ENCODE results near the gene LRP8. TPM values are rescaled to one million over a fixed set of nuclear protein-coding genes. Genes with fewer than 3 reads are reported as not detected.

The LRP8 gene
- total and polyA plus RNA-seq, 2 of the 13 experiments (the other 11 are each of a cell fraction or from before 2014, with no cell fraction given): 17.3 to 17.4 TPM

- TF ChIP-seq ZNF510 (CRISPR knock-in tag; IDR thresholded peaks at IDR 0.05; ENCODE audit: low read depth) (no peak), BORCS8-MEF2B (CRISPR knock-in tag; IDR thresholded peaks at IDR 0.05) (no peak), CC2D1A (CRISPR knock-in tag; IDR thresholded peaks at IDR 0.05) (no peak), TBX2 (CRISPR knock-in tag; IDR thresholded peaks at IDR 0.05; ENCODE audit: borderline replicate concordance) (peak; percentile 19; the same call in 1 of the 2 replicates), MYC (CRISPR knock-in tag; IDR thresholded peaks at IDR 0.05; ENCODE audit: borderline replicate concordance) (peak; percentile 89), LBX2 (CRISPR knock-in tag; IDR thresholded peaks at IDR 0.05; ENCODE audit: borderline replicate concordance) (no peak), MIER3 (CRISPR knock-in tag; IDR thresholded peaks at IDR 0.05; ENCODE audit: borderline replicate concordance) (no peak), TARDBP (CRISPR knock-in tag; IDR thresholded peaks at IDR 0.05) (no peak), ZNF414 (CRISPR knock-in tag; IDR thresholded peaks at IDR 0.05) (no peak), ZNF564 (CRISPR knock-in tag; IDR thresholded peaks at IDR 0.05) (peak; percentile 79; the same call in 1 of the 2 replicates), FOXP1 (IDR thresholded peaks at IDR 0.05) (no peak), FOXP1 (CRISPR knock-in tag; IDR thresholded peaks at IDR 0.05) (no peak), ZNF629 (CRISPR knock-in tag; conservative IDR thresholded peaks at IDR 0.05) (no peak), ATAD3A (CRISPR knock-in tag; IDR thresholded peaks at IDR 0.05) (no peak), CCAR2 (optimal IDR thresholded peaks at IDR 0.05; ENCODE audit: low read depth, low read length) (no peak), ZNF274 (CRISPR knock-in tag; IDR thresholded peaks at IDR 0.05) (no peak), CENPBD1 (CRISPR knock-in tag; IDR thresholded peaks at IDR 0.05; ENCODE audit: borderline replicate concordance, low read depth) (no peak), ZNF790 (CRISPR knock-in tag; IDR thresholded peaks at IDR 0.05; ENCODE audit: borderline replicate concordance) (0 out of 2 replicates have a peak, but pooled peaks have one; percentile 32), ETS1 (CRISPR knock-in tag; IDR thresholded peaks at IDR 0.05) (no peak), BRCA1 (CRISPR knock-in tag; IDR thresholded peaks at IDR 0.05) (no peak), JARID2 (CRISPR knock-in tag; IDR thresholded peaks at IDR 0.05; ENCODE audit: insufficient replicate concordance) (peak; percentile 58), RBFOX2 (IDR thresholded peaks at IDR 0.05; ENCODE audit: low read depth, low read length) (peak; percentile 84), FOXK1 (CRISPR knock-in tag; IDR thresholded peaks at IDR 0.05; ENCODE audit: borderline replicate concordance, low read depth) (no peak), PRMT3 (CRISPR knock-in tag; IDR thresholded peaks at IDR 0.05; ENCODE audit: borderline replicate concordance, low read depth) (peak; percentile 50; the same call in 1 of the 2 replicates), ZNF317 (CRISPR knock-in tag; IDR thresholded peaks at IDR 0.05) (no peak)
- TF ChIP-seq, protein P1, sequence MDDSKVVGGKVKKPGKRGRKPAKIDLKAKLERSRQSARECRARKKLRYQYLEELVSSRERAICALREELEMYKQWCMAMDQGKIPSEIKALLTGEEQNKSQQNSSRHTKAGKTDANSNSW (CRISPR knock-in tag; IDR thresholded peaks at IDR 0.05; ENCODE audit: borderline replicate concordance): peak; percentile 17; the same call in 1 of the 2 replicates
- TF ChIP-seq, protein P2, sequence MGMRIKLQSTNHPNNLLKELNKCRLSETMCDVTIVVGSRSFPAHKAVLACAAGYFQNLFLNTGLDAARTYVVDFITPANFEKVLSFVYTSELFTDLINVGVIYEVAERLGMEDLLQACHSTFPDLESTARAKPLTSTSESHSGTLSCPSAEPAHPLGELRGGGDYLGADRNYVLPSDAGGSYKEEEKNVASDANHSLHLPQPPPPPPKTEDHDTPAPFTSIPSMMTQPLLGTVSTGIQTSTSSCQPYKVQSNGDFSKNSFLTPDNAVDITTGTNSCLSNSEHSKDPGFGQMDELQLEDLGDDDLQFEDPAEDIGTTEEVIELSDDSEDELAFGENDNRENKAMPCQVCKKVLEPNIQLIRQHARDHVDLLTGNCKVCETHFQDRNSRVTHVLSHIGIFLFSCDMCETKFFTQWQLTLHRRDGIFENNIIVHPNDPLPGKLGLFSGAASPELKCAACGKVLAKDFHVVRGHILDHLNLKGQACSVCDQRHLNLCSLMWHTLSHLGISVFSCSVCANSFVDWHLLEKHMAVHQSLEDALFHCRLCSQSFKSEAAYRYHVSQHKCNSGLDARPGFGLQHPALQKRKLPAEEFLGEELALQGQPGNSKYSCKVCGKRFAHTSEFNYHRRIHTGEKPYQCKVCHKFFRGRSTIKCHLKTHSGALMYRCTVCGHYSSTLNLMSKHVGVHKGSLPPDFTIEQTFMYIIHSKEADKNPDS (CRISPR knock-in tag; IDR thresholded peaks at IDR 0.05): no peak
Observed at GRCh38 chr1:53326598-53327181, 1.2 kb downstream of the LRP8 start (continued).
